GM12891 (cell line): Measurements from ENCODE around the gene ZNG1F.
"Not testable (repeated sequence)": the region's sequence is repeated elsewhere in the genome, so short reads cannot be mapped to it uniquely, and the experiment has no call there.

Source experiments
- DNase-seq: peaks from one replicate; pipeline ENCODE4 v3.0.0; 2011; ENCODE audit warnings: low spot score; ENCODE audit not compliant: insufficient read length
- FAIRE-seq: peaks from 2 replicates; lab custom pipeline; 2011; peaks lifted over from hg19 to GRCh38; lab: Jason Lieb, UNC

Gene ZNG1F

GRCh38 chr9:41124250-41125108 lies 64.6 kb downstream of the ZNG1F start:
- FAIRE-seq, DNase-seq: not testable (repeated sequence)

GRCh38 chr9:41123812-41124211 lies 65.3 kb downstream of the ZNG1F start:
- FAIRE-seq, DNase-seq: not testable (repeated sequence)

DNA sequence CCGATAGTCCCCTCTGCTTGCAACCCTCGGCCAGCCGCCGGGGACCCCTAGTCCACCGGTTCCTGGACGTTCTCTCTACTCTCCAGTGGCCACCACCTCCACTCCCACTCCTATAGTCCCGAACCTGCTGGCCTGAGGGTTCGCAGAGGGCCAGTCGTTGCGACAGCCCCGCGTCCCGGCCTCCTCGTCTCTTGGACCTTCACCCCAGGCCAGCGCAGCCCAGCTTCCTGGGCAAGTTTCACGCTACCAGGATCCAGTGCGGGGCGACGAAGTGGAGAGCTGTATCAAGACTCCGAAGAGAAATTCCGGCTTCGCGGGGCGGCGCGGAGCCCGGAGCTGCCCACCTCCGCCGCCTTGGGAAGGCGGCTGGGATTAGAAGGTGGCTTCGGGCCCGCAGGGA lies 65.7 kb downstream of the ZNG1F start:
- not testable (repeated sequence) for FAIRE-seq, DNase-seq

DNA sequence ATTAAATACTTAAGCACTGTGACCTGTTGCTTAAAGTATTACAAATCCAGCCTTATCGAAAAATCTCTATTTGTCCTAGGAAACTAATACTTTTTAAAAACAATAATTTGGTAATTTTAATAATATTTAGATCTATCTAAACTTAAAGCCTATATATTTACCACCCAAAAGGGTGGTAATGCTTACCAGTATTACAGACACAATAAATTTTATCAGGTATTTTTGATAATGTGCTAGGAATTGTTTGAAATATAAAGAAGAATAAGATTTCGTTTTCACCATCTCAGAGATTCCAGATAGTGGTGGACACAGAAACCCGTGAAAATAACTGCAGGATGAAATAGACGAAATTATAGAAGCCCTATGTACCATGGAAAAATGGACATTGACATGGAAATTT lies 68.4 kb downstream of the ZNG1F start:
- not testable (repeated sequence) for FAIRE-seq, DNase-seq

GRCh38 chr9:41119719-41120118 lies 69.4 kb downstream of the ZNG1F start:
- DNase-seq, FAIRE-seq: not testable (repeated sequence)

GRCh38 chr9:41119311-41119710 lies 69.8 kb downstream of the ZNG1F start:
- DNase-seq, FAIRE-seq: not testable (repeated sequence)

- not testable (repeated sequence) for DNase-seq, FAIRE-seq
Observed at GRCh38 chr9:41113348-41113747, 75.8 kb downstream of the ZNG1F start.

DNA sequence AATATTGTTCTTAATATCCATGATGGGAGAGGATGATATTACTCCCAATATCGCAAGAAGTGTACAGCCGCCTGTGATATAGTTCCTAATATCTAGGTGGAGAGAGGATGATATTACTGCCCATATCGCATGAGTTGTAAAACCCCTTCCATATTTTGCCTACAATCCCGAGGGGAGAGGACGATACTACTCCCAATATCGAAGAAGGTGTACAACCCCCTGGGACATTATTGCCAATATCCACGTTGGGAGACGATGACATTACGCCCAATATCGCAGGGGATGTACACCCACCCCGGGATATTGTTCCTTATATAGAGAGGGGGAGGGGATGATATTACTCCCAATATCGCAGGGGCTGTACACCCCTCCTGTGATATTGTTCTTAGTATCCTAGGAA lies 77.7 kb downstream of the ZNG1F start:
- DNase-seq, FAIRE-seq: not testable (repeated sequence)

DNA sequence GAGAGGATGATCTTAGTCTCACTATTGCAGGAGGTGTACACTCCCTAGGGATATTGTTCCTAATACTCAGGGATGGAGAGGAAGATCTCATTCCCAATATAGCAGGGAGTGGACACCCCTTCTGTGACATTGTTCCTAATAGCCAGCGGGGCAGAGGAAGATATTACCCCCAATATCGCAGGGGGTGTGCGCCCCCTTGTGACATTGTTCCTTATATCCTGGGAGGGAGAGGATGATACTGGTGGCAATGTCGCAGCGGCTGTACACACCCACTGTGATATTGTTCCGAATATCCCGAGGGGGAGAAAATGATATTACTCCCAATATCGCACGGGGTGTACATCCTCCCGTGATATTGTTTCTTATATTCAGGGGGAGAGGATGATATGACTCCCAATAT lies 78.2 kb downstream of the ZNG1F start:
- DNase-seq, FAIRE-seq: not testable (repeated sequence)

- not testable (repeated sequence) for FAIRE-seq, DNase-seq
Observed at GRCh38 chr9:41109253-41109652, 79.9 kb downstream of the ZNG1F start.

- DNase-seq, FAIRE-seq: not testable (repeated sequence)
Observed at GRCh38 chr9:41108816-41109215, 80.3 kb downstream of the ZNG1F start.

- DNase-seq, FAIRE-seq: not testable (repeated sequence)
Observed at GRCh38 chr9:41106472-41107116, 82.5 kb downstream of the ZNG1F start.

DNA sequence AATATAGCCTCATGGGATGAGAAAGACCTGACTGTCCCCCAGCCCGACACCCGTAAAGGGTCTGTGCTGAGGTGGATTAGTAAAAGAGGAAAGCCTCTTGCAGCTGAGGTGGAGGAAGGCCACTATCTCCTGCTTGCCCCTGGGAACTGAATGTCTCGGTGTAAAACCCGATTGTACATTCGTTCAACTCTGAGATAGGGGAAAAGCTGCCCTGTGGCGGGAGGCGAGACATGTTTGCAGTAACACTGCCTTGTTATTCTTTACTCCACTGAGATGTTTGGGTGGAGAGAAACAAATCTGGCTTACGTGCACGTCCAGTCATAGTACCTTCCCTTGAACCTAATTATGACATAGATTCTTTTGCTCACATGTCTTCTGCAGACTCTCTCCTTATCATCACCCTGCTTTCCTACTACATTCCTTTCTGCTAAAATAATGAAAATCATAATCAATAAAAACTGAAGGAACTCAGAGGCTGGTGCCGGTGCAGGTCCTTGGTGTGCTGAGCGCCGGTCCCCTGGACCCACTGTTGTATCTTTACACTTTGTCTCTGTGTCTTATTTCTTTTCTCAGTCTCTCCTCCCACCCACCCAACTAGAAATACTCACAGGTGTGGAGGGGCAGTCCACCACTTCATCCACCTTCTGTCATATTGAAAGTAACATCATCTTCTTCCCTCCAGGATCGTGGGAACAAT lies 83.4 kb downstream of the ZNG1F start:
- not testable (repeated sequence) for FAIRE-seq, DNase-seq

- FAIRE-seq, DNase-seq: not testable (repeated sequence)
Observed at GRCh38 chr9:41104542-41104941, 84.6 kb downstream of the ZNG1F start.

GRCh38 chr9:41100508-41100907 lies 88.6 kb downstream of the ZNG1F start:
- FAIRE-seq, DNase-seq: not testable (repeated sequence)

DNA sequence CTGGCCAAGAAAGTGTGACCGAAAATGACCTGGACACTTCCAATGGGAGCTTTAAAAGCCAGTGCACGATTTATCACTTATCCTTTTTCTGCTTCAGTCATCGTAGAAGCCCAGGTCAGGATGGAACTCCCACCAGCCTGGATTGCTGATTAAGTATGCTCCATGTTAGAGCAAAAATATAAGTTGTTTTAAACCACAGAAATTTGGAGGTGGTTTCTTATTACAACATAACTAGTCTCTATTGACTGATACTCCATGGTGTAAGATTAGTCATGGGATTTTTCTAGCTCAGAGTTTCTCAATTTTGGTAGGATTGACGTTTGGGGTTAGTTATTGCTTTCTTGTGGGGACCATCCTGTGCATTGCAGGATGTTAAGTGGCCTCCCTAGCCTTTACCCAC lies 90.4 kb downstream of the ZNG1F start:
- FAIRE-seq, DNase-seq: not testable (repeated sequence)

- DNase-seq, FAIRE-seq: not testable (repeated sequence)
Observed at GRCh38 chr9:41095060-41095459, 94.1 kb downstream of the ZNG1F start.

- DNase-seq, FAIRE-seq: not testable (repeated sequence)
Observed at GRCh38 chr9:41094010-41094773, 94.9 kb downstream of the ZNG1F start.

GRCh38 chr9:41090922-41091321 lies 98.2 kb downstream of the ZNG1F start:
- not testable (repeated sequence) for DNase-seq, FAIRE-seq
